Gastrocnemius medialis (tissue), 4 donors: ENCODE data around the gene EPM2A. TPM values are rescaled to one million over a fixed set of nuclear protein-coding genes. Genes with fewer than 3 reads are reported as not detected.

Source experiments
- ATAC-seq, 2 donors: fragments of 150-250 bp; one replicate each; pipeline ENCODE4 v1.9.1; 2016
- DNase-seq, 2 donors: peaks; one replicate each; pipeline ENCODE4 v3.0.0-alpha.2; 2019
- H3K27ac ChIP-seq, 4 donors: fragments of 200-600 bp; sonication (generic); 1 replicate in 1 of 4; 2 replicates in 3 of 4; pipeline ENCODE4 v1.5.1; 2016 to 2018; ENCODE audit warnings: mild to moderate bottlenecking in 2 of 4, moderate library complexity in 1 of 4
- H3K27me3 ChIP-seq, 3 donors: fragments of 200-600 bp; sonication (generic) in 2 of 3; 1 replicate in 1 of 3; 2 replicates in 2 of 3; pipeline versions ENCODE4 v1.5.1 to v1.6.0; 2016 to 2019; ENCODE audit warnings: mild to moderate bottlenecking in 1 of 3, moderate library complexity in 1 of 3
- H3K36me3 ChIP-seq, 2 donors: fragments of 200-600 bp; sonication (generic) in 1 of 2; one replicate each; pipeline ENCODE4 v1.5.1; 2017 to 2018
- H3K4me1 ChIP-seq, 2 donors: fragments of 200-600 bp; sonication (generic) in 1 of 2; one replicate each; pipeline ENCODE4 v1.5.1; 2016 to 2017; ENCODE audit warnings: mild to moderate bottlenecking in 2 of 2
- H3K4me3 ChIP-seq, 4 donors: fragments of 200-600 bp; sonication (generic) in 3 of 4; 1 replicate in 1 of 4; 2 replicates in 3 of 4; pipeline ENCODE4 v1.5.1; 2016 to 2019; ENCODE audit warnings: mild to moderate bottlenecking in 2 of 4
- H3K9me3 ChIP-seq, 3 donors: fragments of 200-600 bp; sonication (generic) in 2 of 3; 1 replicate in 1 of 3; 2 replicates in 2 of 3; pipeline ENCODE4 v1.5.1; 2016 to 2019
- POLR2A ChIP-seq, 2 donors: fragments of 450-650 bp; IDR thresholded peaks; one replicate each; pipeline ENCODE4 v1.6.1; 2017; ENCODE audit warnings: antibody characterized with exemption in 2 of 2, mild to moderate bottlenecking in 2 of 2, moderate library complexity in 2 of 2
- in situ Hi-C, 4 donors: fragments of 200-750 bp; cut with MboI; loops; one replicate each; pipeline versions ENCODE4 v1.15.0 to v1.8.0; 2017; ENCODE audit warnings: low sequenced_read_pairs in 4 of 4
- intact Hi-C: fragments of 100-400 bp; cut with DNase I; formaldehyde crosslinking; loops from one replicate; pipeline ENCODE4 v1.15.1; 2023; ENCODE audit warnings: low total_unique reads
- total RNA-seq, 4 donors: library from RNA; depleted of rRNA; stranded (reverse); fragments of >200 nt; gene quantifications; one replicate each; pipeline versions ENCODE4 v1.1.0 to v1.2.3, GENCODE V29; 2016
- TF ChIP-seq, protein P1 (sequence below), 5 experiments: fragments of 450-650 bp in 3 of 5; fragments of 200-600 bp in 2 of 5; sonication (generic) in 2 of 5; IDR thresholded peaks in 4 of 5; conservative IDR thresholded peaks in 1 of 5; 1 replicate in 4 of 5; 2 replicates in 1 of 5; pipeline ENCODE4 v1.5.1; 2016 to 2019; ENCODE audit warnings: antibody characterized with exemption in 5 of 5, mild to moderate bottlenecking in 3 of 5, moderate library complexity in 3 of 5

The EPM2A gene
- total RNA-seq, 4 donors from 2014 or later: 51.9 to 100.0 (median 68.2) TPM

DNA sequence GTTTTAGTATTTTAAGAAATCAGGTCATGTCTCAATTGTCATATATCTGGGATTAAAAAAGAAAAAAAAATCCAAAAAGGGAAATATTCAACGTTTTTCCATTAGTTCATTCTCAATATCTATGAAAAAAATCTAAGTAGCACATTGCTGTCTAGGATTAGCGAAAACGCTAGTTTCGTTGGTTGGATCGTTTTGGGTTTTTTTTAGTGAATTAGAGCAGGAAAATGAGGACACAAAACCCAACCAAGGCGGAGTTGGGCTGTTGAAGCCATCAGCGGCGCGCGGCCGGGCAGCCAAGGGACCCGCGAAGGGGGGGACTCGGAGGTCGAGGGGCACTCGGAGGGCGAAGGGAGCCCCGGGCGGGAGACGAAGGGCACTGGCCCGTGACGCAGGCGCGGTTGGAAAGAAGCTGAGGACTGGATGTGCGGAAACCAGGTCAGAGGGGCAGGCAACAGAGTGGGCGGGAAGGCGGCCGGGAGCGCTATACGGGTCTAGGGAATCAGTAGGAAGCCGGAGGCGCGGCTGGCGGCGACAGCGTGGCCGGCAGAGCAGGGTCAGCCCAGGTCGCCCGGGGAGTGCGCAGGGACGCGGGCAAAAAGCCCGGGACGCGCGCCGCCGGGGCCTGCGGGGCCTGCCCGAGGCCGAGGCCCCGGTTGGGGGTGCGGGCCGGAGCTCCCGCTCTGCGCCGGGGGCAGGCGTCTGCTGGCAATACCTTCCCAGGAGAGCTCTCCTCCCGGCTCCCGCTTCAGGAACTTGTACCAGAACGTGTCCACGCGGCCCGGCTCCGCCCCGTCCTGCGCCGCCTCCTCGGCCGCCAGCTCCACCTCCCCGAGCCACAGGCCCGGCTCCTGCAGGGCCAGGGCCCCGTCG, 599 bp downstream of the EPM2A start:
- Histone ChIP-seq H3K9me3 (no peaks in the 10 kb centered on the region), H3K4me1 (peaks cover 15 to 31% of the 10 kb centered on the region in 2 donors), H3K36me3 (no peaks in the 10 kb centered on the region), H3K27ac (peak overlapping the region; percentile 90 to 99 (median 94)), H3K27me3 (no peaks in the 10 kb centered on the region), H3K4me3 (peak overlapping the region; percentile 75 to 86 (median 81))
- DNase-seq (peak; percentile 78 to 85), ATAC-seq (peak; percentile 84 to 89)
- in situ Hi-C loops: loop anchor here (5.0 to 10.0 kb wide), 3 partner anchors 80 to 88 kb away; partner anchors contain the start of gene FBXO30 (in 2 of the 4)
- intact Hi-C loops: loop anchor here (1.0 to 5.0 kb wide), 4 partner anchors 80 to 808 kb away; partner anchors contain the start of genes FBXO30, RAB32 and SHPRH
- TF ChIP-seq POLR2A (IDR thresholded peaks at IDR 0.05): no peak
- TF ChIP-seq, protein P1, sequence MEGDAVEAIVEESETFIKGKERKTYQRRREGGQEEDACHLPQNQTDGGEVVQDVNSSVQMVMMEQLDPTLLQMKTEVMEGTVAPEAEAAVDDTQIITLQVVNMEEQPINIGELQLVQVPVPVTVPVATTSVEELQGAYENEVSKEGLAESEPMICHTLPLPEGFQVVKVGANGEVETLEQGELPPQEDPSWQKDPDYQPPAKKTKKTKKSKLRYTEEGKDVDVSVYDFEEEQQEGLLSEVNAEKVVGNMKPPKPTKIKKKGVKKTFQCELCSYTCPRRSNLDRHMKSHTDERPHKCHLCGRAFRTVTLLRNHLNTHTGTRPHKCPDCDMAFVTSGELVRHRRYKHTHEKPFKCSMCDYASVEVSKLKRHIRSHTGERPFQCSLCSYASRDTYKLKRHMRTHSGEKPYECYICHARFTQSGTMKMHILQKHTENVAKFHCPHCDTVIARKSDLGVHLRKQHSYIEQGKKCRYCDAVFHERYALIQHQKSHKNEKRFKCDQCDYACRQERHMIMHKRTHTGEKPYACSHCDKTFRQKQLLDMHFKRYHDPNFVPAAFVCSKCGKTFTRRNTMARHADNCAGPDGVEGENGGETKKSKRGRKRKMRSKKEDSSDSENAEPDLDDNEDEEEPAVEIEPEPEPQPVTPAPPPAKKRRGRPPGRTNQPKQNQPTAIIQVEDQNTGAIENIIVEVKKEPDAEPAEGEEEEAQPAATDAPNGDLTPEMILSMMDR (IDR thresholded peaks at IDR 0.05 in 4 of 5, conservative IDR thresholded peaks at IDR 0.05 in 1 of 5): no peak

DNA sequence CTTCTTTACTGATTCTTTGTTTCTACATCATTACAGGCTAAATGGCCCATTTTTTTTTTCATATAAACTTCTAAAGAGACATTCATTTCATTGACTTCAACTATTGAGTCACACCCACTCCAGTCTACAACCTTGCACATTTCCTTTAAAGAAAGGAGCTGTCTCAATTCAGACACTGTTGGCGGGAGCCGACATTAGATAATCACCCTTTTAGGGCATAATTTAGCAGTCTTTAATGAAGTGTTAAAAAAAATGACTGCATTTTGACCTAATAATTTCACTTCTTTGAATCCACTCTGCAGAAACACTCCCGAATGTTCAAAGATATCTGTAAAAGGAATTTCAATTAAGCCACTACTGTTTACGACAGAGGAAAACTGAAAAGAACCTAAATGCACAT, 1.5 kb downstream of the EPM2A start:
- H3K27me3 ChIP-seq: no peaks in the 10 kb centered on the region
- H3K9me3 ChIP-seq: no peaks in the 10 kb centered on the region
- H3K36me3 ChIP-seq: no peaks in the 10 kb centered on the region
- intact Hi-C loops: loop anchor here (2.0 kb wide), 1 partner anchor 231 kb away; the partner anchor contains the start of gene SHPRH
- in situ Hi-C loops: loop anchor here in 2 of 4 donors (10.0 kb wide), 1 partner anchor 81 kb away; the partner anchor contains the start of gene FBXO30 (in 2 of the 2)
- ATAC-seq: no peak
- no peak for DNase-seq
- peak overlapping the region in 3 of 4 donors; percentile 90 to 99 (median 95) for H3K27ac ChIP-seq
- peaks cover 15 to 31% of the 10 kb centered on the region in 2 donors for H3K4me1 ChIP-seq
- TF ChIP-seq POLR2A (IDR thresholded peaks at IDR 0.05): no peak
- TF ChIP-seq, protein P1 (IDR thresholded peaks at IDR 0.05 in 4 of 5, conservative IDR thresholded peaks at IDR 0.05 in 1 of 5): no peak
- peak overlapping the region; percentile 75 to 86 (median 81) for H3K4me3 ChIP-seq

DNA sequence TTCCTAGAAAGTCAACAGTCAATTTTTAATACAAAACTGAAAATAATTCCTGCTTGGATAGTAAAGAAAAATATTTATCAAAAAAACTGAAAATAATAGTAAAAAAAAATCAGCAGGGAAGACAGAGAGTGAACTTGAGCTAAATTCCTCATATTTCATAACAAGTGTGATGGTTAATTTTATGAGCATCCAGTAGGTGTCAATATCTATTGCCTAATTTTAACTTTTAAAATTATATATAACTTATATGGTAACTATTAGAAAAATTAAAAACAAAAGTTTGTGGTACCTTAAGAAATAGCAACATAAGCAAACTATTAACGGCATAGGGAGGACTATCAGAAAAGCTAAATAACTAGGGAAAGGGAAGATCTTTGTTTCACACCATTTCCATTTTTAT, 2.1 kb downstream of the EPM2A start:
- Histone ChIP-seq H3K4me3 (peak overlapping the region in 1 of 4 donors; percentile 81), H3K36me3 (no peaks in the 10 kb centered on the region), H3K27ac (peak overlapping the region in 1 of 4 donors; percentile 95), H3K9me3 (no peaks in the 10 kb centered on the region), H3K4me1 (peaks cover 15 to 31% of the 10 kb centered on the region in 2 donors), H3K27me3 (no peaks in the 10 kb centered on the region)
- DNase-seq (no peak), ATAC-seq (no peak)
- TF ChIP-seq, protein P1 (IDR thresholded peaks at IDR 0.05 in 4 of 5, conservative IDR thresholded peaks at IDR 0.05 in 1 of 5): no peak
- TF ChIP-seq POLR2A (IDR thresholded peaks at IDR 0.05): no peak
- in situ Hi-C loops: loop anchor here in 2 of 4 donors (10.0 kb wide), 1 partner anchor 82 kb away; the partner anchor contains the start of gene FBXO30 (in 2 of the 2)
- intact Hi-C loops: no loop called here

DNA sequence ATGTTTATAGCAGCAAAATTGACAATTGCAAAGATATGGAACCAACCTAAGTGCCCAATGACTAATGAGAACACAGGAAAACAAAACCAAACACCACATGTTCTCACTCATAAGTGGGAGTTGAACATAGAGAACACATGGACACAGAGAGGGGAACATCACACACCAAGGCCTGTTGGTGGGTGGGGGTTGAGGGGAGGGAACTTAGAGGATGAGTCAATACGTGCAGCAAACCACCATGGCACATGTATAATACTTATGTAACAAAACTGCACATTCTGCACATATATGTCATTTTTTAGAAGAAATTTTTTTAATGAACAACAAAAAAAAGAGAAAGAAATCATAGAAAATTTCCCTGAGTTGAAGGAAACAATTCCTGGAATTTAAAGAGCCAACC, 3.9 kb downstream of the EPM2A start:
- Histone ChIP-seq H3K9me3 (no peaks in the 10 kb centered on the region), H3K4me1 (peaks cover 15 to 31% of the 10 kb centered on the region in 2 donors), H3K27ac (no peak overlapping the region), H3K4me3 (no peak overlapping the region), H3K36me3 (no peaks in the 10 kb centered on the region), H3K27me3 (no peaks in the 10 kb centered on the region)
- intact Hi-C loops (no loop called here), in situ Hi-C loops (loop anchor here in 2 of 4 donors (10.0 kb wide), 1 partner anchor 83 kb away; the partner anchor contains the start of gene FBXO30 (in 2 of the 2))
- TF ChIP-seq, protein P1 (IDR thresholded peaks at IDR 0.05 in 4 of 5, conservative IDR thresholded peaks at IDR 0.05 in 1 of 5): no peak
- TF ChIP-seq POLR2A (IDR thresholded peaks at IDR 0.05): no peak
- DNase-seq: no peak
- no peak for ATAC-seq
